ENCODE results near the gene LRRC41. TPM values are rescaled to one million over a fixed set of nuclear protein-coding genes. Genes with fewer than 3 reads are reported as not detected.
"Not testable (repeated sequence)": the region's sequence is repeated elsewhere in the genome, so short reads cannot be mapped to it uniquely, and the experiment has no call there.

The LRRC41 gene
- total and polyA plus RNA-seq, 8 donors = 19.8 to 31.3 (median 26.2) TPM

GRCh38 chr1:46246548-46247435 is 56.6 kb downstream of the LRRC41 start:
- Histone ChIP-seq H3K9me3 (no peaks in the 10 kb centered on the region), H3K4me3 (peak overlapping the region; percentile 29 to 65 (median 40)), H3K27ac (peak overlapping the region in 3 of 4 donors; percentile 57 to 84 (median 76)), H3K27me3 (no peaks in the 10 kb centered on the region), H3K36me3 (no peaks in the 10 kb centered on the region), H3K4me1 (no peaks in the 10 kb centered on the region)
- ATAC-seq = peak; percentile 86 to 92 (median 92)
- FAIRE-seq = no peak
- WGBS, 2 donors = 2 to 3% methylated on average over 34 to 35 of the region's 35 CpGs
- peak in 1 of 6 donors; percentile 66 for DNase-seq
- intact Hi-C loops (cut with DNase I) = loop anchor here in 1 of 3 donors (10.0 kb wide), 1 partner anchor 98 kb away; the partner anchor contains the start of gene NSUN4
- TF ChIP-seq, protein P1, sequence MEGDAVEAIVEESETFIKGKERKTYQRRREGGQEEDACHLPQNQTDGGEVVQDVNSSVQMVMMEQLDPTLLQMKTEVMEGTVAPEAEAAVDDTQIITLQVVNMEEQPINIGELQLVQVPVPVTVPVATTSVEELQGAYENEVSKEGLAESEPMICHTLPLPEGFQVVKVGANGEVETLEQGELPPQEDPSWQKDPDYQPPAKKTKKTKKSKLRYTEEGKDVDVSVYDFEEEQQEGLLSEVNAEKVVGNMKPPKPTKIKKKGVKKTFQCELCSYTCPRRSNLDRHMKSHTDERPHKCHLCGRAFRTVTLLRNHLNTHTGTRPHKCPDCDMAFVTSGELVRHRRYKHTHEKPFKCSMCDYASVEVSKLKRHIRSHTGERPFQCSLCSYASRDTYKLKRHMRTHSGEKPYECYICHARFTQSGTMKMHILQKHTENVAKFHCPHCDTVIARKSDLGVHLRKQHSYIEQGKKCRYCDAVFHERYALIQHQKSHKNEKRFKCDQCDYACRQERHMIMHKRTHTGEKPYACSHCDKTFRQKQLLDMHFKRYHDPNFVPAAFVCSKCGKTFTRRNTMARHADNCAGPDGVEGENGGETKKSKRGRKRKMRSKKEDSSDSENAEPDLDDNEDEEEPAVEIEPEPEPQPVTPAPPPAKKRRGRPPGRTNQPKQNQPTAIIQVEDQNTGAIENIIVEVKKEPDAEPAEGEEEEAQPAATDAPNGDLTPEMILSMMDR (IDR thresholded peaks at IDR 0.05) = no peak

DNA sequence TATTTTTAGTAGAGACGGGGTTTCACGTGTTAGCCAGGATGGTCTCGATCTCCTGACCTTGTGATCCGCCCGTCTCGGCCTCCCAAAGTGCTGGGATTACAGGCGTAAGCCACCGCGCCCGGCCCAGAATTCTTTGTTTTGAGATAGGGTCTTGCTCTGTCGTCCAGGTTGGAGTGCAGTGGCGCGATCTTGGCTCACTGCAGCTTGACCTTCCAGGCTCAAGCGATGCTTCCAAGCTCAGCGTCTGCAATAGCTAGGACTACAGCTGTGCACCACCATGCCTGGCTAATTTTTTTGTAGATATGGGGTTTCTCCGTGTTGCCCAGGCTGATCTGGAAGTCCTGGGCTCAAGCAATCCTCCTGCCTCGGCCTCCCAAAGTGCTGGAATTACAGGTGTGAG is 57.3 kb downstream of the LRRC41 start:
- FAIRE-seq, H3K9me3 ChIP-seq, H3K27ac ChIP-seq, H3K4me3 ChIP-seq, H3K27me3 ChIP-seq, ATAC-seq, H3K4me1 ChIP-seq, H3K36me3 ChIP-seq: not testable (repeated sequence)
- DNase-seq = peak in 1 of 6 donors; percentile 23
- 90% methylated on average over 16 to 17 of the region's 17 CpGs for WGBS, 2 donors
- intact Hi-C loops (cut with DNase I) = loop anchor here in 1 of 3 donors (10.0 kb wide), 1 partner anchor 99 kb away; the partner anchor contains the start of gene NSUN4

- ATAC-seq (no peak), DNase-seq (no peak), FAIRE-seq (no peak)
- intact Hi-C loops (cut with DNase I) = loop anchor here in 1 of 3 donors (10.0 kb wide), 1 partner anchor 100 kb away; the partner anchor contains the start of gene NSUN4
- WGBS, 2 donors = 43 to 51% methylated on average over 3 of the region's 3 CpGs
- Histone ChIP-seq H3K27ac (no peak overlapping the region), H3K27me3 (no peaks in the 10 kb centered on the region), H3K4me1 (no peaks in the 10 kb centered on the region), H3K36me3 (no peaks in the 10 kb centered on the region), H3K4me3 (no peak overlapping the region), H3K9me3 (no peaks in the 10 kb centered on the region)
- TF ChIP-seq, protein P1 (IDR thresholded peaks at IDR 0.05) = peak in 3 of 4 donors; percentile 10 to 12 (median 11)
These were observed 58.6 kb downstream of the LRRC41 start for GRCh38 chr1:46244656-46245371.

- not testable (repeated sequence) for H3K4me1 ChIP-seq, ATAC-seq, DNase-seq, H3K27me3 ChIP-seq, H3K27ac ChIP-seq, H3K36me3 ChIP-seq, H3K4me3 ChIP-seq, H3K9me3 ChIP-seq, FAIRE-seq
- WGBS, 2 donors = 77 to 85% methylated on average over 3 of the region's 3 CpGs
- intact Hi-C loops (cut with DNase I) = loop anchor here in 1 of 3 donors (10.0 kb wide), 1 partner anchor 101 kb away; the partner anchor contains the start of gene NSUN4
These were observed 59.6 kb downstream of the LRRC41 start for GRCh38 chr1:46243831-46244230.

GRCh38 chr1:46242918-46243317 is 60.5 kb downstream of the LRRC41 start:
- no peak for FAIRE-seq
- intact Hi-C loops (cut with DNase I) = loop anchor here in 1 of 3 donors (10.0 kb wide), 1 partner anchor 102 kb away; the partner anchor contains the start of gene NSUN4
- 58 to 60% methylated on average over 1 of the region's 1 CpG for WGBS, 2 donors

GRCh38 chr1:46241733-46242132 is 61.7 kb downstream of the LRRC41 start:
- WGBS, 2 donors = 86 to 90% methylated on average over 6 to 12 of the region's 38 CpGs
- FAIRE-seq = not testable (repeated sequence)
- intact Hi-C loops (cut with DNase I) = loop anchor here in 1 of 3 donors (10.0 kb wide), 1 partner anchor 103 kb away; the partner anchor contains the start of gene NSUN4

More at GRCh38 chr1:46242918-46243317, 60.5 kb downstream of the LRRC41 start:
- Histone ChIP-seq H3K27me3 (no peaks in the 10 kb centered on the region), H3K4me1 (no peaks in the 10 kb centered on the region), H3K4me3 (no peak overlapping the region), H3K27ac (no peak overlapping the region), H3K9me3 (no peaks in the 10 kb centered on the region), H3K36me3 (no peaks in the 10 kb centered on the region)
- DNase-seq (no peak), ATAC-seq (no peak)
- TF ChIP-seq, protein P1 (IDR thresholded peaks at IDR 0.05) = no peak

DNA sequence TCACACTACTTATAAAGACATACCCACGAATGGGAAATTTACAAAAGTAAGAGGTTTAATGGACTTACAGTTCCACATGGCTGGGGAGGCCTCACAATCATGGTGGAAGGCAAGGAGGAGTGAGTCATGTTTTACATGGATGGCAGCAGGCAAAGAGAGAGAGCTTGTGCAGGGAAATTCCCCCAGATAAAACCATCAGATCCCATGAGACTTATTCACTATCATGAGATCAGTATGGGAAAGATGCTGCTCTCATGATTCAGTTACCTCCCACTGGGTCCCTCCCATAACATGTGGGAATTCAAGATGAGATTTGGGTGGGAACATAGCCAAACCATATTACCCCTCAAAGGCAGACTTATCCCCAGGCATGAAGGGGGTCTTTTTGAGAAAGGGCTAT is 64.6 kb downstream of the LRRC41 start:
- H3K9me3 ChIP-seq; DNase-seq; H3K27me3 ChIP-seq; H3K4me1 ChIP-seq; H3K27ac ChIP-seq; H3K4me3 ChIP-seq; H3K36me3 ChIP-seq; intact Hi-C loops (cut with DNase I); FAIRE-seq: not testable (repeated sequence)
- 31 to 59% methylated on average over 1 of the region's 1 CpG for WGBS, 2 donors
- peak in 1 of 4 donors; percentile 23 for ATAC-seq

More at GRCh38 chr1:46241733-46242132, 61.7 kb downstream of the LRRC41 start:
- not testable (repeated sequence) for H3K36me3 ChIP-seq, H3K27me3 ChIP-seq, H3K27ac ChIP-seq, H3K4me1 ChIP-seq, H3K9me3 ChIP-seq, H3K4me3 ChIP-seq, ATAC-seq
- DNase-seq = peak in 2 of 6 donors; percentile 37 to 77

Data from pancreas (tissue), 10 donors.